HL-60/S4 treated with retinoic acid at 250 ng/mL for 4 days and 3 days (cell line): ENCODE data around the gene MSMP.

Source experiments
- in situ Hi-C: fragments of 300-500 bp; cut with MboI; formaldehyde crosslinking; loops from 2 replicates; pipeline ENCODE4 v1.7.0; 2022; ENCODE audit warnings: low sequenced_read_pairs

Gene MSMP

DNA sequence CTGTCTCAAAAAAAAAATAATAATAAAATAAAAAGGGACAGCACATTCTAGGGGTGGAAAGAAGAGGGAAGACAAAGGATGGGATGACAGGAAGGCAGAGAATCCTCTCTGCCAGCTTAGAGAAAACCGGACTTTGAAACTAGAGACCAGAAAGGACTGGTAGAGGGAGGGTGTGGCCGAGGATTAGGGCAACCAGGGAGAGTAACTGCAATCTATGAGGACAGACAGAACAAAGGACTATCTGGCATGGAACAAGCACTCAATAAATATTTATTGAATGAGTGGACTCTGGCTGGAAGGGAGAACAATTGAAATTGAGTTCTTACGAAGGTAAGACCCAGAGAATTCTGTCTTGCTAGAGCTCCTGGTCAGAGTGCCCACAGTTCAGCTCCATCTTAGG, 7.5 kb downstream of the MSMP start:
- in situ Hi-C loops = no loop called here

DNA sequence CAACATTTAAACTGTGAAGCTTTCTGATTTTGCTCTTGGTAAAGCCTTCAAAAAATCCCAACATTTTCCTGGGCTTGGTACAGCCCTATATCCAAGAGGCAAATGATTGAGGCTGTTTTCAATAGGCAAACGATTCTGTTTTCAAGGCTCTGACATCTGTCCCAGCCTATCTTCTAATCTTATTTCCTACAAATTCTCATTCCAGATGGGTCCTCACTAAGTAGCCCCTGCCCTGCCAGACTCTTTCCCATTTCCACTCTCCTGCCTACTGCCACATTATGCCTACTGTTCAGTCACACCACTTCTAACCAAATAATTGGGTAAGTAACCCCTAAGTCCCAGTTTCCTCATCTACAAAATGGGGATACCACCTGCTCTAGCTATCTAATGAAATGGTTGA, 8.5 kb downstream of the MSMP start:
- in situ Hi-C loops = no loop called here

DNA sequence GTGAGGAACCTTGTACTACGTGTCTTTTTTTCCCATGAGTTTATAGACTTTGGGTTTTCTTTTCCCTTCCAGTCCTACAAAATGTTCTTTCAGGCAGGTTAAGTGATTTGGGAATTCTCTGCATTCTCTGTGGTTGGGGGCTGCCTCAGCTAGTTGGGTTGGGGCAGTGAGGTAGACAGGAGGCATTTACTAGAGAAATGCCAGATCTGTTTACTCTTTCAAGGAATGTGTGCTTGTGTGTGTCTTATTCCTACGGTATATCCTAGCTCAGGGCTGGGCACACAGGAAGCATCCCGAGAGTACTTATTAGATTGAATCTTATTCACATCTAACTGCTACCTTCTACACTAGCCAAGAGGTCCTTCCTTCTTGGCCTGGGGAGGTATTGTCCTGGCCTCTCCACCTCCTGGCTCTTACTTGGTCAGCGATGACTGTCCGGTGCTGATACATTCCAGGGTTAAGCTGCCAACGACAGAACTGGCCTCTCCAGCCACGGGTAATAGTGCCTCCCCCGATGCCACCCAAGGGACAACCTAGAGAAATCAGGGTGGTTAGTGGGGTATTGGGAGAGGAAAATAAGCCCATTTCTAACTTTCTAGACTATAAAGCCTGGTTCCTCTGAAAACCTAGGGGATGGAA, 10.1 kb downstream of the MSMP start:
- in situ Hi-C loops = no loop called here

DNA sequence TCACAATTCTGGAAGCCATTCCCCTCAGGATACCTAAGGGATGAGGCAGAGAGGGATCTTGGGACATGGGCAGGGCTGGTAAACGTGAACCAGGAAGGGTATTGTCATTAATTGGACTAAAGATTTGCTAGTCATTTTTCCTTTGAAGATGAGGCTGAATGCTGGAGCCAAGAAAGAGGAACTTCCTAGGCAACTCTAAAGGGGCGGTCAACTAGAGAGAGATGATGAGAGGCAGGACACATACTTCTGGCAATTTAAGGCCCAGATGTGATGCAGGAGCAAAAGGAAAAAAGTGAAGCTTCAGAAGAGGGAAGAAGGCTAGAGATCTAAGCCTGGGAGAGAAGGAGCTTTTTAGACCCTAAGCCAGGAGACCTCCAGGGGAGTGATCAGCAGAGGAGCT, 10.6 kb downstream of the MSMP start:
- in situ Hi-C loops = no loop called here

DNA sequence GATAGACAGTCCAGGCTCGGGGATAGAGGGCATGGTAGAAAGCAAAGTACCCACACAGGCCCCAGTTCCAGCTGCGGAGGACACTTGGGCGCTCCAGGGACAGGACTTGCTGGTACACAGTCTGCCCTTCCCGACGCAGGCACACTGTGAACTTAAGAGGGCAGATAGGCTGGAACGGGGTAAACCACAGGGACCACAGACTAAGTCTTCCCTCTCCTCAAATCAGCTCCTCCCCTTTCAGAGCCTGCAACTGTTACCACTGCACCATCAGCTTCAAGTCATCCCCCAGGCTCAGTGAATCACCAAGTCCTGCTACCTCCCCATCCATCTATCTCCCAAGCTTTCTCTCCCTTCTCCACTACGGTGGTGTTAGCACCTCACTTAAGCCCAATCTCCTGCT, 12.3 kb downstream of the MSMP start:
- in situ Hi-C loops = no loop called here

DNA sequence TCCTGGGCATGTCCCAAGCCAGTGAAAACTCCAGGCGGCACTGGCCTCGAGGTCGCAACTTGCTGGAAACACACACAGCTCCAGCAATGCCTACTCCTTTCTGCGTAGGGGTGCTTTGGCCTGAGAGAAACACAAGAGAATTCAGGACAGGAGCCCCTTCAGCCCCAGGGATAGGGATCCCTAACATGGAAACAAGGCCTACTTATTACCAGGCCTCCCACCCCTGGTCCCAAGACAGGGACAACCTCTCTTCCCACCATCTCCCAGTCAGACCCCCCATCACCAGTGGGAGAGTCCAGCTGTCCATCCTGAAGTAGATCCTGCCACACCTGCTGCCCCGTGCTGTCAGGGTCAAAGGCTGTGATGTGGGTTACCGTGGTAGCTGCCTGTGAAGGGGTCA, 13.8 kb downstream of the MSMP start:
- in situ Hi-C loops = no loop called here

DNA sequence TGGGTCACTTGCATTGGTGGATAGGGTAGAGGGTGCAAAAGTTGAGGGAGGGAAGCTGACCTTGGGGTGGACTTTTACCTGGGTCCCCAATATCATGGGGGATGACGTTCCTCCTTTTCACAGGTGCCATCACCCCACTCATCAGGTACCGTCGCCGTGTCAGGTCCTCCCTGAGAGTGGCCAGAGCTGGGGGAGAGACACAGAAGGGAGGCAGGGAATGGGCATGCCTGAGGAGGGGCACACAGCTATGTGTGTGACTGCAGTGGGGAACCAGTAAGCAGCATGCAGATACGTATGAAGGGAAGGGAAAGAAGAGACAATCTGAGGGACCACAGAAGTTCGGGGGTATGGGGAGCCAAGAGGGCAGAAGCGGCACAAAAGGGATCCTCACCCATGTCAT, 15.2 kb downstream of the MSMP start:
- in situ Hi-C loops = no loop called here

DNA sequence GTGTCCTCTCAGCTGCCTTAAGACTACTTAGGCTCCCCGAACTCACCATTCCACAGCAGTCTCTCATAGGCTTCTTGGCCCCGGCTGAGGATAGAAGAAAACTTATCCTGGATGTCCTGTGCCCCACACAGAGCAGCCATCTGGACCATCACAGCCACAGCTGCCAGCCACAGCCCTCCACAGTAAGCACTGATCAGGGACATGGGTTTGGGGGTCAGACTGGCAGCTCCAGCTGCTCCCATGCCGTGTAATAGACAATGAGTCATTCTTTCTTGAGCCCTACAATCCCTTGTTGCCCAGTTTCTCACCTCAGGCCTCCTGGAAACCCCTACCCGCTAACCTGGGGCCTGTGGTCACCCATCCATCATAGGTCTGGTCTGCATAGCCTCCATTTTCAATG, 15.9 kb downstream of the MSMP start:
- in situ Hi-C loops = no loop called here

DNA sequence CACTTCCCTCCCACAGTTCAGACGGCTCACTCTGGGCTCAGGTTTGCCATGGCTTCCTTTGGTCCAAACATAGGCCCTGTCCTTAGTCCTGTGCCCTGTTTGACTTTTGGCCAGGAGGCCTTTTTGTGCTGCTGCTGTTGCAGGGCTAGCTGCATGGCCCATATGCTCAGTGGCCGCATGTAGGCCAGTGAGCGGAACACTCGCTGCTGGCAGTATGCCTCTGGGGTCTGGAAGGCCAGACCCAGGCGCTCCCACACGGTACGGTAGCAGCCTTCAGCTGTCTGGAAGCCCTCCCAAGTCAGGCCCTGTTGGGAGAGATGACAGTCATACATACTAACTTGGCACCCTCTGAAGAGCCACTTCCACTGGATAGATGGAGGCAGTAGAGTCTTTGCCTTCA, 16.9 kb downstream of the MSMP start:
- in situ Hi-C loops = no loop called here

DNA sequence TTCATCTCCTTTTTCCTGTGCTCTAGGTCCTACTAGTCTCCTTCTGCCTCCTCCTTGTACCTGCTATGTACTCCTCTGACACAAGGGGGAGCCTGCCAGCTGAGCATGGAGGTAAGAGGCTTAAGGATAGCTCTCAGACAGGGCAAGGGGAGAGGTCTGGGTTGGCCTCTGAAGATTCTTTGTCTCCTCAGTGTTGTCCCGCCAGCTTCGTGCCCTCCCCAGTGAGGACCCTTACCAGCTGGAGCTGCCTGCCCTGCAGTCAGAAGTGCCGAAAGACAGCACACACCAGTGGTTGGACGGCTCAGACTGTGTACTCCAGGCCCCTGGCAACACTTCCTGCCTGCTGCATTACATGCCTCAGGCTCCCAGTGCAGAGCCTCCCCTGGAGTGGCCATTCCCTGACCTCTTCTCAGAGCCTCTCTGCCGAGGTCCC, 17.9 kb downstream of the MSMP start:
- in situ Hi-C loops = no loop called here

DNA sequence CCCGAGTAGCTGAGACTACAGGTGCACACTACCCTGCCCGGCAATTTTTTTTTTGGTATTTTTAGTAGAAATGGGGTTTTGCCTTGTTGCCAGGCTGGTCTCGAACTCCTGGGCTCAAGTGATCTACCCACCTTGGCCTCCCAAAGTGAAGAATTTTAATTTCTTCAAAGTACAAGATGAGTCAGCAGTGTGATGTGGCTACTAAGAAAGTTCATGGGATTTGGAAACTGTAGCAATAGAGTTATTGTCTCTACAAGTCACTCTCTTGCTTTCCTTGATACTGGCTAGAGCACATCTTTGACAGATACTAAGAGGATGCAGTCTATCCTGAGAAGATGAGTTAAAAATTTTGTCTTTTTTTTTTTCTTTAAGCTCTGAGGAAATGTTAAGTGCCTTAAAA, 20.0 kb downstream of the MSMP start:
- in situ Hi-C loops = no loop called here

DNA sequence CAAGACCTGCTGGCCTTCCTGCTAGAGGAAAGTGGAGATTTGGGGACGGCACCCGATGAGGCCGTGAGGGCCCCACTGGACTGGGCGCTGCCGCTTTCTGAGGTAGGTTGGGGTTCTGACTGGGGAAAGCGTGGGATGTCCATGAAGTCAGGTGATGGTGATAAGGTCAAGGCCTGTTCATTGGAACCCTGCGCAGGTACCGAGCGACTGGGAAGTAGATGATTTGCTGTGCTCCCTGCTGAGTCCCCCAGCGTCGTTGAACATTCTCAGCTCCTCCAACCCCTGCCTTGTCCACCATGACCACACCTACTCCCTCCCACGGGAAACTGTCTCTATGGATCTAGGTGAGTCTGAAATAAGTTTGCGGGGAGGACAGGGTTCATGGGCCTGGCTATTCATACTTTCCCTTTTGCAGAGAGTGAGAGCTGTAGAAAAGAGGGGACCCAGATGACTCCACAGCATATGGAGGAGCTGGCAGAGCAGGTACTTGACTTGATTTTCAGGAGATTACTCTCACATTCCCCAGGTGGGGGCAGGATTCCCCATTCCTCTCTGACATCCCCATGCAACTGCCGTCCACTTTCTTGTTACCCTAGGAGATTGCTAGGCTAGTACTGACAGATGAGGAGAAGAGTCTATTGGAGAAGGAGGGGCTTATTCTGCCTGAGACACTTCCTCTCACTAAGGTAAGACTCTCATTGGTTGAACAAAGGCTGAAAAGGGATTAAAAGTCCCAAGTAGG, 21.1 kb downstream of the MSMP start:
- in situ Hi-C loops = no loop called here

DNA sequence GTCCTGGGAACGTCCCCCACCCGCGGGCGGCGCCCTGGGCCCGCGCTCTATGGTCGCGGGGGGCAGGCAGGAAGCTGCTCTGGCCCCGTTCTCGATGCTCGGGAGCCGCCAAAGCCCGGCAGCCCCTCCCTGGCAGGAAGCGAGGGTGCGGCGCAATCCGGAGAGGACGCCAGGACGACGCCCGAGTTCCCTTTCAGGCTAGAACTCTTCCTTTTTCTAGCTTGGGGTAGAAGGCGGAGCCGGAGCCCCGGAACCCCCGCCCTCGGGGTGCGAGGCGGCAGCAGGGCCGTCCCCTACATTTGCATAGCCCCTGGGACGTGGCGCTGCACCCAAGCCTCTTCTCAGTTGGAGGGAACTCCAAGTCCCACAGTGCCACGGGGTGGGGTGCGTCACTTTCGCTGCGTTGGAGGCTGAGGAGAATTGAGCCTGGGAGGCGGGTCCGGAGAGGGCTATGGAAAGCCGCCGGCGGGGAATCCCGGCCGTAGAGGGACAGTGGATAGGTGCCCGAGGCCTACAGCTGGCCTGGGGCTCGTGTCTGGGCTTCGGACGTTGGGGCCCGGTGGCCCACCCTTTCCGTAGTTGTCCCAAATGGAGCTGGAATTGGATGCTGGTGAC, 21.8 kb downstream of the MSMP start, which contains the start of the genes CREB3 and TLN1:
CREB3 (plus strand) TSS at position 482 of the 615 bp plus-strand sequence; CDS start at position 589, 107 bp downstream.
TLN1 (minus strand) TSS at position 11 of the 615 bp plus-strand sequence. CDS start 6,501 bp downstream, outside the sequence.
- in situ Hi-C loops = no loop called here

DNA sequence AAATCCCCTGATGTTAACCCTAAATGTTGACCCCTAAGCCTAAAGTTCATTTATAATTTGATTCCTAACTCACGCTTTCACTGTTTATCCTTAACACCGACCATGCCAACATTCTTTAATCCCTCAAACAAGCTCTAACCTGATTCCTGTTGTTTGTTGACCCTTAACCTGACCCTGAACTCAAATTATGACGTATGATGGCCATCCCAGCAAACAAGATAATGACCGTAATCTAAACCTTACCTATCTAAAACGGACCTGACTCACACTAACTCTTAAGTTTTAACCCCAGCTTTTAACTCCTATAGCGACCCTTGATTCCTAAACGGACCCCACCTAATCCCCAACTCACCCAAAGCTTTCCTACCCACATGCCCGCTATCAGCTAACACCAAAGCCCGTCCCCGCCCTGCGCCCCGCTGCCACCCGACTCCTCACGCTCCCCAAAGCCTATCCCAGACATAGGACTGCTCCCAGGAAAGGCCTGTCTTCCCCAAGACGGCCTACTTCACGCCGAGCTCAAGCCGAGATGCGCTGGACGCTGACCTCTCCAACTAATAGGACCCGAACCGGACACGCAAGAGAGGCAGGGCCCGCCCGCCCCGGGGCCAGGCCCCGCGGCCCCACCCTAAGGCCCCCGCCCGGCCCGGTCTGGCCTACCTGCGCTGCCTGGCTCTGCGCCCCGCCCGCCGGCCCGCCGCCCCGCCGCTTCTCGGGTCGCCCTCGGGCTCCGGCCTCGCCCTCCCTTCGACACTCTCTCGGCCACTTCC, 22.5 kb downstream of the MSMP start:
- in situ Hi-C loops = no loop called here

DNA sequence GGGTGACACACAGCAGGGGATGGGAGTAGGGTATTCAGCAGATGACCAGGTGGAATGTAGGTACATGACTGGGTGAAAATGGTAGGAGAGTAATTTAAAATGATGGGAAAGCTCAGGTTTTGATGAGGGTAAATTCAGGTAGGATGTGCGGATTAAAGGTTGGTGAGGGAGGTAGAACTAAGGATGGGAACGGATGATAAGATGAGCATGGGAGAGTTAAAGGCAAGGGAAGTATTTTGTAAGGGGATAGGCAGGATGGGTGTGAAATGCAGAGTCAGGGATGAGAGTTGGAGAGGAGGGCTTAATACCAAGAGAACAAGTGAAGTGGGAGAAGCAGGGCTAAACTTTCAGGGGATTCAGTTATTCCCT, 23.6 kb downstream of the MSMP start:
- in situ Hi-C loops = no loop called here

DNA sequence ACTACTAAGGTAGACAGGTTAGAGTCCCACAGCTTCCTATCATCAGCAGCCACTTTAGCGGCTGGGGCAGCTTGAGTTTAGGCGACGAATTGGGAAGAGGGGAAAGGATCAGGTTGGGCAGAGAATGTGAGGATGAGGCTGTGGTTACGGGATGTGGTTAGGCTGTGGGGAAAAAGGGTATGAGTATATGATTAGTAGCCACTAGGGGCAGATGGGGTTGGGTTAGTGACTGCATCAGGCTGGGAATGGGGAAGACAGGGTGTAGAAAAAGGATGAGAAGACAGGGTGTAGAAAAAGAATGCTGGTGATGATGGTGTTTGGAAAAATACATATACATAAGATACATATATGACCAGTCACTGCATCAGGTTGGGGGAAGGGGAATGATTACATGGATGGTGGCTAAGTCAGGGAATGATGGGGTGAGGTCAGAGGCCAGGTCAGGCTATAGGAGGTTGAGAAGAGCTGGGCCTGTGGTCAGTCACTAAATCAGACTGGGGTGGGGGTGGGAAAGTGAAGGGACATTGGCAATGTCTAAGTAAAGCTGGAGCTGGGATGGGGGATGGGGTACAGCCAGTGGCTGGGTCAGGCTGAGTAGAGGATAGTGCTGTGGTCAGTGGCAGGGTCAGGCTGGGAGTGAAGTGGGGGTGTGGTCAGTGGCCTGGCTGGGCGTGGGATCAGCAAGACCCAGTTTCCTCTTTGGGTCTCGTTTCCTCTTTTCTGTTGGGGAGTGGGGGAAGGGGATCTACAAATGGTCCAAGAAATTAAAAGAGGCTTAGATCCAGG, 24.2 kb downstream of the MSMP start:
- in situ Hi-C loops = no loop called here

DNA sequence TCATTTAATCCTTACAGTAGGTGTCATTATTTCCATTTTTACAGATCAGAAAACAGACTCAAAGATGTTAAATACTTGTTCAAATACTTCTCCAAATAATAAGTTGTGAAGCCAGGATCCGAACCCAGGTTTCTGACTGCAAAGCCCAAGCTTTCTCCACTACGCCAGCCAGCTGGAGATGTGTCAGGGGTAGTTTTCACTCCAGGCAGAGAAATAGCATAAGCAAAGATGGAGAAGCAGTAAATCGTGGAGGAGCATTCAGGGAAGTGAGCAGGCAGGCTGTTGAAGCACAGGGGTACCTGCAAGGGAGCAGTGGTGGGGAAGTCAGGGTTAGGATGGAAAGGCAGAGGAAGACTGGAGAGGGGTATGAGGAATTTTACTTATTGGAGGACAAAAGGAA, 25.0 kb downstream of the MSMP start:
- in situ Hi-C loops = no loop called here

DNA sequence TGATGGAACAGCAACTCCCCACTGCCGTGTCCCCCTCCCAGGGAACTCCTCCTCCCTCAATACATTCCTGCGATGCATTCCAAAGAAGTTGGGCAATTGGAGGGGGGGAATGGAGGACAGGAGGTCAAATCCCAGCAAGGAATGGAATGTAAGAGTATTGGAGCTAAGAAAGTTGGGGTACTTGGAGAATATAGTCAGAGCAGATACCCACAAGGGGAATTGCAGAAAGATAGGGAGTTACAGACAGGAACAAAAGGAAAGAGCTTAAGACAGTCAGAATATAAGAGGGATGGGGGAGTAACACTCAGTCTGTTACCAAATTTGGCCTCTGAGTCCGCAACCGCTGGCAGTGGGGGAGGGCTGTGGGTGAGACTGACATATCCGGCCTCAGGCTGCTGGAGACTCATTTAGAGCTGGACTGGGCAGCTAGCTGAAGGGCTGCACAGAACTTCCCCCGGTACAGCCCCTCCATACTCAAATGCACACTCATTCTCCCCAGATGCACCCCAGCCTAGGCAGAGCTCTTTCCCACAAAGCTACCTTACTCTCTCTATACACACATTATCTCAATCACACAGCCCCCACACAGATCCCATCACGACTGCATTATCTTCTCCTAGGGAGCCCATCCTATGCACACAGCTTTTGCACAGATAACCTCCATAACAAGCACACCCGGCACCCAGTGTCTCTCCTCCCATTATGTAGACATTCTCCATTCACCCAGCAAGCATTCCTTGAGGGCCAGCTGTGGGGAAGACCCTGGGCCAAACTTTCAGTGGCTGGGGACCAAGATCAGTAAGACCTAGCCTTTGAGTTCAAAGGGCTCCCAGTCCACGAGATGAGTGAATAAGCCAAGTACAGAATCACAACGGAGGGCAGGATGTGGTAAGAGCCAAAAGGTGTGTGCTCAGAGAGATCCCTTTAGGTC, 25.8 kb downstream of the MSMP start:
- in situ Hi-C loops = no loop called here

DNA sequence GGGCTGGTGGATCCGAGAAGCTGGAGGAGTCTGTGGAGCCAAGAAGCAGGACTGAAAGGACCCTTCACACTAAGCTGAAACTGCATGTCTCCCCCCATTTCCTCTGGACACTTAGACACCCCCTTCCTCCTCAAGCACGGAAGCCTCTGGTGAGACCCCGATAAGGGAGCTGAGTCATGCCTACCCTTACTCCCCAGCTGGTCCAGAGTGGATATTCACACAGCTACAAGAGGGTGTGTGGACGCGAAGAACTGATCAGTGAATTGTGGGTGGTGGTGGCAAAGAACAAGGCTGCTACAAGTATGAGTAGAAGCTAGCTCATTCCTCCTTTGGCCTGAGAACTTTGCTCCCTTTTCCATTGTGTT, 26.4 kb downstream of the MSMP start:
- in situ Hi-C loops = no loop called here

DNA sequence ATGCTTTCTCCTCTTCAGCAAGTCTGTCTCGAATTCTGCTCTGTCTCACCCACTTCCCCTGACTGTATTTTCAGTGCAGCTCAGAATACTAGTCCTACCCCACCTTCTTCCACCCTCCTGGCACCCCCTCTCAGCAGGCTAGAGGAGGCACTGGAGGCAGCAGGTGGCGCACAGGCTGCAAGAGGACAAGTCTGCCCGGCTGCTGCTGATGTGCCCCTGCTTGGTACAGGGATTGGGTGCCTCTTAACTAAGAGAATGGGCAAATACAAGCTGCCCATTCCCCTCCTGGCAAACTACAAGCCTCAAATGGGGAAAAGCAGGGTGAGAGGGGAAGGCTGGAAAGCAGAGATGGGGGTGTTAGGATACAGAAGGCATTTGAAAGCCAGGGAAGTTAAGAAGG, 27.1 kb downstream of the MSMP start:
- in situ Hi-C loops = no loop called here
